GM10248 (cell line): Measurements from ENCODE around the gene PRKCSH.
"Not testable (repeated sequence)": the region's sequence is repeated elsewhere in the genome, so short reads cannot be mapped to it uniquely, and the experiment has no call there.

ENCODE experiments used
- CTCF ChIA-PET: fragments of 300-600 bp; sonication (Branson Sonifier 250); formaldehyde crosslinking; extraction: SDS; loops from one replicate; lab custom pipeline; 2021; ENCODE audit warnings: antibody characterized with exemption; lab: Yijun Ruan, JAX
- POLR2A ChIA-PET: fragments of 350-650 bp; sonication (Branson Sonifier 250); formaldehyde crosslinking; extraction: SDS; loops from one replicate; lab custom pipeline; 2020; ENCODE audit warnings: antibody characterized with exemption; lab: Yijun Ruan, JAX
- DNase-seq: peaks from one replicate; pipeline ENCODE4 v3.0.0; 2012; ENCODE audit errors: extremely low spot score
- CTCF ChIP-seq: IDR thresholded peaks from 2 replicates; pipeline ENCODE4 v1.5.1; 2012; ENCODE audit warnings: mild to moderate bottlenecking, low read depth; ENCODE audit errors: extremely low read depth, missing control alignments, control extremely low read depth

PRKCSH gene

GRCh38 chr19:11458236-11458900 is 22.9 kb downstream of the PRKCSH start:
- TF ChIP-seq CTCF = no peak
- CTCF ChIA-PET = interaction anchor here (0.9 to 1.7 kb wide), 2 partner anchors 24 to 75 kb away, joined by 3 to 6 read pairs; no protein-coding TSS in a partner anchor
- DNase-seq = no peak
- POLR2A ChIA-PET = interaction anchor here (0.6 to 1.1 kb wide), 2 partner anchors 24 to 83 kb away, joined by 3 to 4 read pairs; no protein-coding TSS in a partner anchor

GRCh38 chr19:11458912-11459311 is 23.5 kb downstream of the PRKCSH start:
- DNase-seq = not testable (repeated sequence)
- POLR2A ChIA-PET = interaction anchor here (0.6 to 1.1 kb wide), 2 partner anchors 24 to 84 kb away, joined by 3 to 4 read pairs; no protein-coding TSS in a partner anchor
- CTCF ChIA-PET = interaction anchor here (1.4 kb wide), 1 partner anchor 24 kb away, joined by 6 read pairs; no protein-coding TSS in a partner anchor

- peak; percentile 8 for TF ChIP-seq CTCF
- DNase-seq = no peak
- CTCF ChIA-PET = interaction anchor here (1.1 to 1.4 kb wide), 2 partner anchors 22 kb away, joined by 4 to 6 read pairs; no protein-coding TSS in a partner anchor
- POLR2A ChIA-PET = no interaction called here
These were observed 24.8 kb downstream of the PRKCSH start for GRCh38 chr19:11460207-11460606.

- DNase-seq = no peak
- ChIA-PET CTCF (interaction anchor here (1.1 kb wide), 1 partner anchor 21 kb away, joined by 4 read pairs; no protein-coding TSS in a partner anchor), POLR2A (no interaction called here)
- no peak for TF ChIP-seq CTCF
These were observed 26.0 kb downstream of the PRKCSH start for GRCh38 chr19:11461453-11461852.

- POLR2A ChIA-PET = interaction anchor here (0.7 kb wide), 1 partner anchor 22 kb away, joined by 4 read pairs; no protein-coding TSS in a partner anchor
- no peak for TF ChIP-seq CTCF
- CTCF ChIA-PET = no interaction called here
- no peak for DNase-seq
These were observed 28.0 kb downstream of the PRKCSH start for GRCh38 chr19:11463391-11463790.

GRCh38 chr19:11464333-11465265 is 29.2 kb downstream of the PRKCSH start:
- ChIA-PET POLR2A (no interaction called here), CTCF (no interaction called here)
- TF ChIP-seq CTCF = no peak
- no peak for DNase-seq
